Panc1 (cell line): ENCODE measurements around the gene ABL1.

Experiments
- CTCF ChIP-seq: fragments of 450-650 bp; IDR thresholded peaks from 2 replicates; pipeline ENCODE4 v1.5.1; 2017; ENCODE audit warnings: mild to moderate bottlenecking
- REST ChIP-seq, 2 experiments: IDR thresholded peaks; 2 replicates each; pipeline ENCODE4 v1.6.1; 2011 to 2012; ENCODE audit warnings: low read depth in 2 of 2, control low read depth in 1 of 2, low read length in 1 of 2, mild to moderate bottlenecking in 1 of 2, moderate library complexity in 1 of 2; ENCODE audit not compliant: insufficient read depth in 1 of 2
- TCF7L2 ChIP-seq: IDR thresholded peaks from 2 replicates; pipeline ENCODE4 v1.6.1; 2011; ENCODE audit warnings: mild to moderate bottlenecking, low read depth, low read length, inconsistent platforms

GRCh38 chr9:130895038-130895437 is 60.0 kb downstream of the ABL1 start:
- TF ChIP-seq CTCF (no peak), REST (IDR thresholded peaks at IDR 0.05; ENCODE audit: insufficient read depth in 1 of 2, low read depth in 2 of 2, low read length in 1 of 2) (no peak), TCF7L2 (no peak)
